ENCODE measurements around the gene WFIKKN1.
A peak's percentile ranks its signal among the peaks of the same experiment; 100 is the strongest.
"Not testable (repeated sequence)": the region's sequence is repeated elsewhere in the genome, so short reads cannot be mapped to it uniquely, and the experiment has no call there.

The WFIKKN1 gene

DNA sequence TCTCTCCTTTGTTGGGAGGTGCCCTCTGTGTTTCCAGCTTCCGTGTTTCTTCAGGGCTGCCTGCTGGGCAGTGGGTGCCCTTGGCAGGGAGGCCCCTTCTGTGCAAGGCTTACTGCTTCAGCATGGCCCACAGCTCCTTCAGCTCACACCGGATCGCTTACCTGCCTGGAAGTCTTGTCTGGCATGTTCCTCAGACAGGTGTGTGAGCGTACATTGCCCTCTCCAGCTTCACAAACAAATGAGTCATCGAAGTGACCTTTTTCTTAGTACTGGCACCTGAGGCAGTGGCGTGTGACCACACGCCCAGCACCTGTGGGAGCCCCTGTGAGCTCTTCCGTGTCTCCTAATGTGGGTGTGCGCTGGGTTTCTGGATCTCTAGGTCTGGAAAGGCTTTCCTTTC lies 37.4 kb upstream of the WFIKKN1 start:
- FAIRE-seq (no peak), DNase-seq (ENCODE audit: extremely low spot score, insufficient read length, low read depth) (no peak)

GRCh38 chr16:593807-594206 lies 37.0 kb upstream of the WFIKKN1 start:
- no peak for DNase-seq (ENCODE audit: extremely low spot score, insufficient read length, low read depth)
- FAIRE-seq, result no peak

- DNase-seq (ENCODE audit: extremely low spot score, insufficient read length, low read depth), result no peak
- no peak for FAIRE-seq
Observed at GRCh38 chr16:595094-595528, 35.7 kb upstream of the WFIKKN1 start.

GRCh38 chr16:595942-596735 lies 34.6 kb upstream of the WFIKKN1 start:
- FAIRE-seq (no peak), DNase-seq (ENCODE audit: extremely low spot score, insufficient read length, low read depth) (no peak)

GRCh38 chr16:596736-597060 lies 34.1 kb upstream of the WFIKKN1 start:
- DNase-seq (ENCODE audit: extremely low spot score, insufficient read length, low read depth) (no peak), FAIRE-seq (no peak)

- DNase-seq (ENCODE audit: extremely low spot score, insufficient read length, low read depth); FAIRE-seq: not testable (repeated sequence)
Observed at GRCh38 chr16:597655-598054, 33.1 kb upstream of the WFIKKN1 start.

GRCh38 chr16:598823-599739 lies 31.7 kb upstream of the WFIKKN1 start:
- FAIRE-seq, result no peak
- no peak for DNase-seq (ENCODE audit: extremely low spot score, insufficient read length, low read depth)

GRCh38 chr16:600781-601180 lies 30.0 kb upstream of the WFIKKN1 start:
- DNase-seq (ENCODE audit: extremely low spot score, insufficient read length, low read depth), result no peak
- FAIRE-seq, result no peak

GRCh38 chr16:603933-604332 lies 26.9 kb upstream of the WFIKKN1 start:
- no peak for FAIRE-seq
- no peak for DNase-seq (ENCODE audit: extremely low spot score, insufficient read length, low read depth)

- FAIRE-seq, result no peak
Observed at GRCh38 chr16:606656-607307, 24.0 kb upstream of the WFIKKN1 start.

DNA sequence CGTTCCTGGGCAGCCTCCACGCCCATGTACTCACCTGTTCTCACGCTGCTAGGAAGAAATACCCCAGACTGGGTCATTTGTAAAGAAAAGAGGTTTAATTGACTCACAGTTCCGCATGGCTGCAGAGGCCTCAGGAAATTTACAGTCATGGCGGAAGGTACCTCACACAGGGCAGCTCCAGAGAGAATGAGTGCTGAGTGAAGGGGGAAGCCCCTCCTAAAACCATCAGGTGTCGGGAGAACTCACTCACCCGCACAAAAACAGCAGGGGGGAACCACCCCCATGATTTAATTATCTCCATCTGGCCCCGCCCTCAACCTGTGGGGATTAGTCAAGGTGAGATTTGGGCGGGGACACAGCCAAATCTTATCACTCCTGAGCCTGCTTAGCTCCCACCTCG lies 22.8 kb upstream of the WFIKKN1 start:
- DNase-seq (ENCODE audit: extremely low spot score, insufficient read length, low read depth) (no peak), FAIRE-seq (no peak)

More at GRCh38 chr16:606656-607307, 24.0 kb upstream of the WFIKKN1 start:
- no peak for DNase-seq (ENCODE audit: extremely low spot score, insufficient read length, low read depth)

GRCh38 chr16:609316-609715 lies 21.5 kb upstream of the WFIKKN1 start:
- DNase-seq (ENCODE audit: extremely low spot score, insufficient read length, low read depth) (no peak), FAIRE-seq (no peak)

DNA sequence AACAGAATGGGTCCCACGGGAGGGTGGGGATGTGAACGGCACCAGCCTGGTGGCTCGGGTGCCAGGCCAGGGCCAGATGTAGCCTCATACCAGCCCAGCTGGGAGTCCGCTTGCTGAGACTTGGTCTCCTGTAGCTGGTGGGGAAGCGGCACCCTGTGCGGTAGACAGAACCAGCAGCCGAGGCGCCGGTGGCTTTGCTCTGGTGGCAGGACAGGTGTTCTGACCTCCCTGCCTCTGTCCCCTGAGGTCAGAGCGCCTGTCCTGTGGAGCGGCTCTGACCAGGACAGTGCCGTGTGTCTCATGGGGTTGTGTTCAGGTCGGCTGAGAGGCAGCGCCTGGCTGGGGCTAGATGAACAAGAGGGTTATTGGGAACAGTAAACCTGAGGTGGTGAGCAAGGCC lies 20.8 kb upstream of the WFIKKN1 start:
- FAIRE-seq, result no peak
- DNase-seq (ENCODE audit: extremely low spot score, insufficient read length, low read depth), result no peak

- FAIRE-seq (peak; percentile 41), DNase-seq (ENCODE audit: extremely low spot score, insufficient read length, low read depth) (peak; percentile 51)
Observed at GRCh38 chr16:610513-611381, 20.0 kb upstream of the WFIKKN1 start.

DNA sequence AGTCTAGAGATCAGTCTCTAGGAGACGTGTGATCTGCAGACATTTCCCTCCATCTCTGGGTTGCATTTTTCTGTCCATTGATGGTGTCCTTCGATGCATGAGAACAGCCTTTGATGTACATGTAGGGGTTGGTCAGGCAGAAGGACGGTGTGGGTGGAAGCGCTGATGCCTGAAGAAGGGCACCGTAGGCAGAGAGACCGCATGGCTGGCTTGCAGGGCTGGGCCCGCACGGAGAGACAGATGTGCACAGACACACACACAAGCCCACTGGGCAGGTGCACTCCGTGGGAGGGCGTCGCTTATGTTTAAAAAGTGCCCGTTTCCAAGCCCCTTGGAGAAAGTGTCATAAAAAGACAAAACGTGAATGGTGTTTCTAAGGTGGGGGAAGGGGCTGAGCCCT lies 15.7 kb upstream of the WFIKKN1 start:
- DNase-seq (ENCODE audit: extremely low spot score, insufficient read length, low read depth) (no peak), FAIRE-seq (no peak)

- FAIRE-seq, result no peak
- no peak for DNase-seq (ENCODE audit: extremely low spot score, insufficient read length, low read depth)
Observed at GRCh38 chr16:616733-617586, 13.8 kb upstream of the WFIKKN1 start.

- DNase-seq (ENCODE audit: extremely low spot score, insufficient read length, low read depth), result no peak
- FAIRE-seq, result no peak
Observed at GRCh38 chr16:617855-618254, 12.9 kb upstream of the WFIKKN1 start.

DNA sequence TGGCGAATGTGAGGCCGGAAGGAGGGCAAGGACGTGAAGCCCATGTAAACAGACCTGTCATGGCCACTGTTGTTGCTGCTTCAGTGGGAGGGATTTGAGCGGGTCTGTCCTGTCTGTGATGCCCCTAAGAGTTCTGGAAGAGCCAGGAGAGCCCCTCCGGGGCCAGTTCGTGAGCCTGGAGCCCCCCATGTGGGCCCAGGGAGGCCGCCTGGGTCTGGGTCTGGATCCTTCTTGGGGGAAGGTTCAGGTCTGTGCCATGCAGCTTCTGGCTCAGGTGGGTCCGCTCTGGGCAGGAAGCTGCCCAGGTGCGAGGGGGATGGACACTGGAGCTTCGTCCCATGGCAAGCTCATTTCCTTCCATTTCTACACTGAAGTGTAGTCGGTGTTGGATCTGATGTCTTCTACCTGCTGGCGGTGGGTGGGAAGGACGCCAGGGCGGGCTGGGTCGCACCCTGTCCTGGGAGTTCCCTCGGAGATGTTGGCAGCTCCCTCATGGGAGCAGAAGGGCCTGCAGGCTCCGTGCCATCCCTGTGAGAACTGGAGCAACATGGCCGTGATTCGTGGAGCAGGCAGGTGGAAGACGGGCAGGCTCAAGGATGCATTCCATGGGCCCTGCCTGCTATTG lies 11.2 kb upstream of the WFIKKN1 start:
- no peak for DNase-seq (ENCODE audit: extremely low spot score, insufficient read length, low read depth)
- no peak for FAIRE-seq
